Activated CD4-positive, alpha-beta T cell treated with anti-CD3 and anti-CD28 coated beads, Interleukin-10, Interleukin-2, amounts not matched to agents 100 ng/mL and 50 ng/mL, durations not matched to agents 16 hours and 8 hours (primary cell): ENCODE results near the gene PLSCR2.
"Not testable (repeated sequence)": the region's sequence is repeated elsewhere in the genome, so short reads cannot be mapped to it uniquely, and the experiment has no call there.

ENCODE experiments used
- DNase-seq: peaks from one replicate; pipeline ENCODE4 v3.0.0-alpha.2; 2020

Gene PLSCR2

DNA sequence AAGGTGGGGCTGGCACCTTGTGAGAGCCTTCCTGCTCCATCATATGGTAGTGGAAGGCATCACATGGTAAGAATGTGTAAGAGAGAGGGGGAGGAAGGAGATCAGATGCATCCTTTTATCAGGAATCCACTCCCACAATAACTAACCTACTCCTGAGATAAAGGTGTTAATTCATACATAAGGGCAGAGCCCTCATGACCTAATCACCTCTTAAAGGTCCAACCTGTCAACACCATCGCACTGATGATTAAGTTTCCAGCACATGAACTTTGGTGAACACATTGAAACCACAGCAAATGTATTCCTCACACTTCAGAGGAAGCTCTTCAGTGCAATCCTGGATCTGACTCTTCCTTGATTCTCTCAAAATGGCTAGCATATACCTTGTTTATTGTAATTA, 55.4 kb downstream of the PLSCR2 start:
- no peak for DNase-seq

DNA sequence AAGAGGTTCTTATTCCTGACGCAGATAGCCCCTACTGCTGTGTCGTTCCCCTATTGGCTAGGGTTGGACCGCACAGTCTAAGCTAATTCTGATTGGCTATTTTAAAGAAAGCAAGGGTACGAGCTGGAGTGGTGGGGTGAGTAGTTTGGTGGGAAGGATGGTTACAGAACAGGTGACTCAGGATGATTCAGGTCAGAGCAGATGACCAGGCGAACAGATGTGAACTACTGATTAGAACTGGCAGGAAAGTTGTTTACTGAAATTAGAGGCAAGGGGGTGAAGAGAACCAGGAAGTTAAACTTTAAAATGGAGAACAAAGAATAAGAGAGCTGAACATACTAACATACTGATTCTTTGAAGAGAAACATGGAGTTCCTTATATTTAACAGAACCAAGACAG, 56.6 kb downstream of the PLSCR2 start:
- not testable (repeated sequence) for DNase-seq

DNA sequence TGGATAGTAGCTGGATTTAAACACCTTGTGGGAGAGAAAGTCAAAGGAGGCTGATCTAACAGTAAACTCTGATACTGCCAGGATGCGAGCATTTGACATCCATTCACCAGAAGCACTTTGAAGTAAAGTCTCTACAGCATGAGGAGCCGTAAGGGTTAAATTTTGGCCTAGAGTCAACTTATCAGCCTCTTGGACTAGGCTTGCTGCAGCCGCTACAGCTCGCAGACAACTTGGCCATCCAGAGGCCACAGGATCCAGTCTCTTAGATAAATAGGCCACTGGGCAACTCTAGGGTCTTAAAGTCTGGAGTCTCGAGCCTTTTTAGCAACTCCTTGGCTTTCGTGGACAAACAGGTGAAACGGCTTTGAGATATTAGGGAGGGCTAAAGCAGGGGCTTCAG, 61.4 kb downstream of the PLSCR2 start:
- DNase-seq, result no peak

DNA sequence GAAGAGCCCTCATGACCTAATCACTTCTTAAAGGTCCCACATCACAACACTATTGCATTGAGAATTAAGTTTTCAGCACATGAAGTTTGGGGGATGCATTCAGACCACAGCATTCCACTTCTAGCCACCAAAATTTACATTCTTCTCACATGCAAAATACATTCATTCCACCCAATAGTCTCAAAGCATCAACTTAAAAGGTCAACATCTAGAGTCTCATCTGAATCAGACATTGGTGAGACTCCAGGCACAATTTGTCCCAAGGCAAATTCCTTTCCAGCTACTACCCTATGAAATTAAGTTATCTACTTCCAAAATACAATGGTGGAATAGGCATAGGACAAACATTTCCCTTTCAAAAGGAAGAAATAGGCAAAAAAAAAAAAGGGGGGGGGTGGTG, 64.9 kb downstream of the PLSCR2 start:
- no peak for DNase-seq

DNA sequence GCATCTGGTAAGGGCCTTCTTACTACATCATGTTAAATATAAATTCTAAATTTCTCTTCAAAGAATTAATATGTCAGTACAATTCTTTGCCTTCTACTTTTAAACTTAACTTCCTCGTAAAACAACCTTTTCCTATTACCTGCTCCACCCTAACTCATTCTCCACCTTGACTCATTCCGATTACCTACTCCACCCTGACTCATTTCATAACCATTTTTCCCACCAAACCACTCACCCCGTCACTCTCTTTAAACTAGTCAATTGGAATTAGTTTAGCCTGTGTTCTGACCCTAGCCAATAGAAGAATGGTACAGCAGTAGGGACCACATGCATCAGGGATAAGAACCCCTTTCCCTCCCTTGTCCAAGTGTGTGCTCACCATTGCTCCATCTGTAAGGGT, 65.6 kb downstream of the PLSCR2 start:
- DNase-seq, result no peak

DNA sequence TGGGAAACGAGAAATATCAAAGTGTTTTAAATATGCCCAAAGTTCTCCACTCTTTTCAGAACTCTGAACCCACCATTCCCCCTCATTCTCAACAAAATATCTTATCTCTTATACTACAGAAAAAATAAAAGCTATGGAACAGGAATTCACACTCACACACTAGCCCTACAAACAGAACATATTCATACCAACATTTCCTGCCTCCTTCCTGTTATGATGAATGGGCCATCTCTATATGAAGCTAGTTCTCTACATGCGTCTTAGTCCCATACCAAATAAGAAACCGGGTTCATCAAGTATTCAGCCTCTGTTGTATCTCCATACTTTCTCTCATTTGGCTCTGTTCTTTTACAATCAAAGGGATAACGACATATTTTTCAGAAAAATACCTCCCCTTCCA, 72.6 kb downstream of the PLSCR2 start:
- DNase-seq, result no peak

DNA sequence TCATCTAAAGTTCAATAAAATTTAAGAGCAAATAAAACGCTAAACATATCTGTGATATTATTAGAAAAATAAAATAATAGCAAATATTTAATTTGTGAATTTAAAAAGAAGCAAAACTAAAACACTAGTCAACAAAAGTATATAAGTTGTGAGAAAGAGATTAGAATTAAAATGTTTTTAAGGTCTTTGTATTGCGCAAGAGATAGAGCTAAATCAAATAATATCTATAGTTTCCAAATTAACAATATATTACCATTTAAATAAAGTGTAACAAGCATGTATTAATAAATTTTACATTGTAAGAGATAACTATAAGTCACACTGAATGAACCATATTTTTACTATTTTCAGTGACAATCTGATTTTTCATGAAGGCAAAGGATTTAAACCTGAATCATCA, 74.2 kb downstream of the PLSCR2 start:
- no peak for DNase-seq

DNA sequence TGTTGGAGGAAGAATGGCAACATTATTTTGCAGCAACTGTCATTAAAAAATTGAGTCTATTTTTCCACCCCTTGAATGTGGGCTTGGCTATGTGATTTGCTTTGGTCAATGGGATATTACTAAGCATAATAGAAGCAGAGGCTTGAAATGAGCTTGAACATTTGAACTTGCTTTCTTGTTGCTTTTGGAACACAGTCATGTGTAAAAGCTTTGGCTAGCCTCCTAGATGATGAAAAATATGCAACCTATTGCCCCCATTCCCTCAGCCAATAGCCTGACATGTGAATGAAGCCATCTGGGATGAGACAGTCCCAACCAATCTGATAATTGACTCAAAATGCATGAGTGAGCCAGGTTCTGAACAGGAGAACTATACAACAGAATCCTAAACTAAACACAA, 78.4 kb downstream of the PLSCR2 start:
- DNase-seq, result no peak

DNA sequence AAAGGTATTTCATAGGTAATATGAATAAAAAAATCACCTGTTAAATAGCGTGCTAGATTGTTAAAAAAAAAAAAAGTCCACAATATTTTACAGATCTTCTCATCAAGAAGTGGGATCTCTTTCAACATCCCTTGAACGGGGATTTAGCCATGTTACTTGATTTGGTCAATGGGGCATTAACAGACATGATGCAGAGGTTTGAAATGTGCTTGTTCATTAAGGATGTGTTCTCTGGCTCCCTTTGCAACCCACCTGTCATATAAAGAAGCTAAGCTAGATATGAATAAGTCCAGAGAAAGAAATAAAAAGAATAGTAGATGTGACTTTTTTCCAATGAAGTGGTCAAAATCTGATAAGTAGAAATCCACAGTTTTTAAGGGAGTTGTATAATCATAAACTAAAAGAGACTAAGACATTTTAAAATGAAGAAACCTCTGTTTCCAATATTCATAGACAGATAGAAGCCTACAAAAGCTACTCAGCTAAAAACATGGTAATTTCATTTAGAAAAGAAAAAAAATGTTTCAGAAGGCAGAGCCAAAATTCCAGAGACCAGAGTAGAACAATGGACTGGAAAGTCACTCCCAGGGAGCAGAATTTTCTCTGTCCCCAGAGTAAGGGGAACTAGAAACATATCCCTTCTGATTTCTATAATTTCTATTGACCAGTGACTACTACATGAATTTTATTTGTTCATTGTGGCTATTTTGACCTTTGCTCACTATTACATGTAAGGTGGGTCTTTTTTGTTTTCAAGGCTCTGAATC, 79.2 kb downstream of the PLSCR2 start:
- DNase-seq, result no peak

DNA sequence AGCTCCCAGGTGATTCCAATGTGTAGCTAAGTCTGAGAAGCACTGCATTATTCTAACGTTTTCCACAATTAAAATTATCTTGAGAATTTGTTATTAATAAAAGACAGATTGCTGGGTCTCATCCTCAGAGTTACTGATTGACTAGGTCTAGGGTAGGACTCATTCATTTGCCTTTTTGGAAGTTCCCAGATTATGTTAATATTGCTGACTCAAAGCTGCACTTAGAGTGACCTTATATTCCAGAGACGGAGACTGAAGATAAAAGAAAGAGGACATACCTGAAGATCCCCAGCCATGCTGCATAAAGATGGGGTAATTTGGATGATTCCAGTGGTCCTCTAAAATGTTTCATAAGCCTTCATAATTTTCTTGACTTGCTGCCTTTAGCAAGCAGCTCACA, 81.8 kb downstream of the PLSCR2 start:
- DNase-seq, result no peak

DNA sequence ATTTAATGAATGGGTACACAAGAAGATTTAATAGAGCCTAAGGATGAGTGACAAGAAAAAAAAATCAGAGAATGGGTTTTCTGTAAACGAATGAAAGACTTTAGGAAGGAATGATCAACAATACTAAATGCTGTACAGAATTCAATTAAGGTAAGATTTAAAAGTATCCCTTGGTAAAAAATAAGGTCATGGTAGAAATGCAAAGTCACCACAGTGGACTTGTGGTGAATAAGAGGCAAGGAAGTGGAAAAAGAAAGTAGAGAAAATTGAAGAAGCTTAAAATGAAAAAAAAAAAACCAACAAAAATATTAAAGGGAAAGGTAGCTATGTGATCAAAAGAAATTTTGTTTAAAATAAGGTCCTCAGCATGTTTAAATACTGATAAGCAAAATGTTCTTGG, 82.4 kb downstream of the PLSCR2 start:
- DNase-seq, result no peak

DNA sequence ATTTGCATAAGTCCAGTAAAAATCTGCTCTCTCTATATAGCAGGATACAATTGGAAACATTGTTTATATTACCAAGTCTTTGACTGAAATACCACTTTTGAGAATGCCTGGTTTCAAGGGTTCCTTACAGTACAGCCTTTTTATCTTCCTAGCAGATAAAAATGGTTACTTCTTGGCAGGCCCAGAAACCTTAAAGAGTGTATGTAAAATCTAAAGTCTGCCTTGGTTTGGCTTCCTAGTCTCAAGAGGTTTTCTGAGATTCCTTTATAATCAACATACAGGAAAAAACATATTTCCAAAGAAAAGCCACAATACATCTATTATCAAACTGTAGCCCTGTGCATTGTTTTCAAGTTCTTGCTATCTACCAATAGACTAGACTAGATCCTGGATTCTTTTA, 84.6 kb downstream of the PLSCR2 start:
- no peak for DNase-seq
